ENCODE results near the gene ADGRD1.

ADGRD1 gene

DNA sequence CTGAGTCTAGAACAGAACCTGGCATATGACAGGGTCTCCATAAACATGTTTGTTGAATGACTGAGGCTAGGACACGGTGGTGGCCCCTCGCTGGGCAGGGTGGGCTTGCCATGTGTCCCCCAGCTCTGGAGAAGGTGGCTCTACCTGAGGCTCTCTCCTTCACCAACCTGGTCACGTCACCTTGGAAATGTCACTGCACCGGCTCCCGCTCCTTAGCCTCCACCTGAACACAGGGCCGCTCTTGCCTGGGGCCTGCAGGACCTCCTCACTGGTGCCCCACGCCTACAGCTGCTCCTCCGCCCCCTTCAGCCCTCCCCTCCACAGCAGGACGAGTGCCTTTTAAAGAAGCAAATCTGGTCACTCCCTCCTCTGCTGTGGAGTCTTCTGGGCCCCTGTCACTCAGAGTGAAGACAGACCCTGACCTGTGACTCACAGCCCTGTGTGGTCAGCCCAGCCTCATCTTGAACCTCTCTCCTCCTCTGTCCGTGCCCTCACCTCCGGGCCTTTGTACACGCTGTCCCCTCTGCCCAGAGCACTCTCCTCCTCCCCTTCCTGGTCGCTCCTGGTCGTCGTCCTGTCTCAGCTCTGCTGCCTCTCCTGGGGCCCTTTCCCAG lies 81.0 kb downstream of the ADGRD1 start:
- H4K20me1 ChIP-seq (ENCODE audit: insufficient read depth, low read length): no peaks in the 10 kb centered on the region
- no peaks in the 10 kb centered on the region for H3K4me1 ChIP-seq (ENCODE audit: insufficient read depth, low read length)
- H3K9ac ChIP-seq (ENCODE audit: low read depth, low read length): no peak overlapping the region
- H3K9me3 ChIP-seq (ENCODE audit: insufficient read depth, low read length, severe bottlenecking): no peaks in the 10 kb centered on the region
- DNase-seq: no peak
- H3K79me2 ChIP-seq (ENCODE audit: insufficient read depth, low read length): no peaks in the 10 kb centered on the region
- no peaks in the 10 kb centered on the region for H3K27me3 ChIP-seq (ENCODE audit: insufficient read depth, low read length, poor library complexity)
- TF ChIP-seq, protein P1, sequence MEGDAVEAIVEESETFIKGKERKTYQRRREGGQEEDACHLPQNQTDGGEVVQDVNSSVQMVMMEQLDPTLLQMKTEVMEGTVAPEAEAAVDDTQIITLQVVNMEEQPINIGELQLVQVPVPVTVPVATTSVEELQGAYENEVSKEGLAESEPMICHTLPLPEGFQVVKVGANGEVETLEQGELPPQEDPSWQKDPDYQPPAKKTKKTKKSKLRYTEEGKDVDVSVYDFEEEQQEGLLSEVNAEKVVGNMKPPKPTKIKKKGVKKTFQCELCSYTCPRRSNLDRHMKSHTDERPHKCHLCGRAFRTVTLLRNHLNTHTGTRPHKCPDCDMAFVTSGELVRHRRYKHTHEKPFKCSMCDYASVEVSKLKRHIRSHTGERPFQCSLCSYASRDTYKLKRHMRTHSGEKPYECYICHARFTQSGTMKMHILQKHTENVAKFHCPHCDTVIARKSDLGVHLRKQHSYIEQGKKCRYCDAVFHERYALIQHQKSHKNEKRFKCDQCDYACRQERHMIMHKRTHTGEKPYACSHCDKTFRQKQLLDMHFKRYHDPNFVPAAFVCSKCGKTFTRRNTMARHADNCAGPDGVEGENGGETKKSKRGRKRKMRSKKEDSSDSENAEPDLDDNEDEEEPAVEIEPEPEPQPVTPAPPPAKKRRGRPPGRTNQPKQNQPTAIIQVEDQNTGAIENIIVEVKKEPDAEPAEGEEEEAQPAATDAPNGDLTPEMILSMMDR (IDR thresholded peaks at IDR 0.05; ENCODE audit: borderline replicate concordance, extremely low read depth, low read length, poor library complexity, severe bottlenecking): no peak
- no peak for TF ChIP-seq EZH2 (IDR thresholded peaks at IDR 0.05; ENCODE audit: borderline replicate concordance, low read depth, low read length, severe bottlenecking)
- no peak overlapping the region for H3K4me3 ChIP-seq (ENCODE audit: low read depth in 1 of 2, low read length in 2 of 2)
- ATAC-seq (ENCODE audit: insufficient read depth, low read depth): no peak
- H3K36me3 ChIP-seq (ENCODE audit: insufficient read depth, low read length): no peaks in the 10 kb centered on the region
- no peak overlapping the region for H3K27ac ChIP-seq (ENCODE audit: low read length)
- H3K4me2 ChIP-seq (ENCODE audit: insufficient read depth, low read length): no peak overlapping the region
- no peak overlapping the region for H2AFZ ChIP-seq (ENCODE audit: low read depth, low read length)

DNA sequence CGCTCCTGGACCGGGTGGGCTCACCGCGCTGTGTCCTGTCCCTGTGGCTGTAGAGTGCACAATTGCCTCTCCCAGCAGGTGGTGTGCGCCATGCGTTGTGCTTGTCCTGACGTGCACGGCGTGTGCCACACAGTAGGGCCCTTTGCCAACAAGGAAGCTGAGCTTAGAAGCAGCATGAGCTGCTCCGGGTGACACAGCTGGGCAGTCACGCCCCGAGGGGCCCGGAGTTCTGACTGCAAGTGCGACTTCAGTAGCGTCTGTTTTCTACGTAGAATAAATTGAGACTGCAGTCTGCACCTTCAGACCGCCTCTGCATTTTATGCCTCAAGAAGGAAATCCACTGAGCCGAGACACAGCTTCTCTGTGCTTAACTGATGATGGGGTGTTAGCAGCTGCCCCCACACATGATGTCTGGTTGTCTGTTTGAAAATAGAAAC lies 81.6 kb downstream of the ADGRD1 start:
- Histone ChIP-seq H4K20me1 (ENCODE audit: insufficient read depth, low read length) (no peaks in the 10 kb centered on the region), H3K4me2 (ENCODE audit: insufficient read depth, low read length) (no peak overlapping the region), H3K4me1 (ENCODE audit: insufficient read depth, low read length) (no peaks in the 10 kb centered on the region), H3K27ac (ENCODE audit: low read length) (no peak overlapping the region), H2AFZ (ENCODE audit: low read depth, low read length) (no peak overlapping the region), H3K27me3 (ENCODE audit: insufficient read depth, low read length, poor library complexity) (no peaks in the 10 kb centered on the region), H3K9ac (ENCODE audit: low read depth, low read length) (no peak overlapping the region), H3K79me2 (ENCODE audit: insufficient read depth, low read length) (no peaks in the 10 kb centered on the region), H3K9me3 (ENCODE audit: insufficient read depth, low read length, severe bottlenecking) (no peaks in the 10 kb centered on the region), H3K36me3 (ENCODE audit: insufficient read depth, low read length) (no peaks in the 10 kb centered on the region), H3K4me3 (ENCODE audit: low read depth in 1 of 2, low read length in 2 of 2) (no peak overlapping the region)
- no peak for DNase-seq
- TF ChIP-seq, protein P1 (IDR thresholded peaks at IDR 0.05; ENCODE audit: borderline replicate concordance, extremely low read depth, low read length, poor library complexity, severe bottlenecking): no peak
- no peak for ATAC-seq (ENCODE audit: insufficient read depth, low read depth)

DNA sequence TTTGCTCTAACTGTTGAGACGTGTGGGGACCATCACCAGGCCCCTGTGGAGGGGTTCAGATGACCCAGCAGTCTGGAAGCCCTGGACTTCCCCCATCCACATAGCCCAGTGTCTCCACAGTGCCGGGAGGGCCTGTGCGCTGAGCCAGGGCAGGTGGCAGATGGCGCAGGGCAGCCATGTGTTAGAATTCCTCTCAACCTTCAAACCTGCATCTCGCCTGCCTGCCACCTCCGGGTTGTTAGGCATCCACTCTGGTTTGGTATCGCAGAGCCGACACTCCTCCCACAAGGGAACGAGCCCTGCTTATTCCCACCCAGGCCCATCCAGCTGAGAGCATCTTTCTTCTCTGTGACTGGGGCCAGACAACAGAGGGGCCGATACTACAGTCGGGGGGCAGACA lies 84.5 kb downstream of the ADGRD1 start:
- no peaks in the 10 kb centered on the region for H4K20me1 ChIP-seq (ENCODE audit: insufficient read depth, low read length)
- no peak for TF ChIP-seq EZH2 (IDR thresholded peaks at IDR 0.05; ENCODE audit: borderline replicate concordance, low read depth, low read length, severe bottlenecking)
- H3K4me2 ChIP-seq (ENCODE audit: insufficient read depth, low read length): no peak overlapping the region
- no peak overlapping the region for H3K9ac ChIP-seq (ENCODE audit: low read depth, low read length)
- H3K27me3 ChIP-seq (ENCODE audit: insufficient read depth, low read length, poor library complexity): no peaks in the 10 kb centered on the region
- H3K9me3 ChIP-seq (ENCODE audit: insufficient read depth, low read length, severe bottlenecking): no peaks in the 10 kb centered on the region
- H3K79me2 ChIP-seq (ENCODE audit: insufficient read depth, low read length): no peaks in the 10 kb centered on the region
- ATAC-seq (ENCODE audit: insufficient read depth, low read depth) (no peak), DNase-seq (no peak)
- no peak overlapping the region for H3K4me3 ChIP-seq (ENCODE audit: low read depth in 1 of 2, low read length in 2 of 2)
- no peaks in the 10 kb centered on the region for H3K4me1 ChIP-seq (ENCODE audit: insufficient read depth, low read length)
- H3K36me3 ChIP-seq (ENCODE audit: insufficient read depth, low read length): no peaks in the 10 kb centered on the region
- no peak overlapping the region for H3K27ac ChIP-seq (ENCODE audit: low read length)
- no peak overlapping the region for H2AFZ ChIP-seq (ENCODE audit: low read depth, low read length)

DNA sequence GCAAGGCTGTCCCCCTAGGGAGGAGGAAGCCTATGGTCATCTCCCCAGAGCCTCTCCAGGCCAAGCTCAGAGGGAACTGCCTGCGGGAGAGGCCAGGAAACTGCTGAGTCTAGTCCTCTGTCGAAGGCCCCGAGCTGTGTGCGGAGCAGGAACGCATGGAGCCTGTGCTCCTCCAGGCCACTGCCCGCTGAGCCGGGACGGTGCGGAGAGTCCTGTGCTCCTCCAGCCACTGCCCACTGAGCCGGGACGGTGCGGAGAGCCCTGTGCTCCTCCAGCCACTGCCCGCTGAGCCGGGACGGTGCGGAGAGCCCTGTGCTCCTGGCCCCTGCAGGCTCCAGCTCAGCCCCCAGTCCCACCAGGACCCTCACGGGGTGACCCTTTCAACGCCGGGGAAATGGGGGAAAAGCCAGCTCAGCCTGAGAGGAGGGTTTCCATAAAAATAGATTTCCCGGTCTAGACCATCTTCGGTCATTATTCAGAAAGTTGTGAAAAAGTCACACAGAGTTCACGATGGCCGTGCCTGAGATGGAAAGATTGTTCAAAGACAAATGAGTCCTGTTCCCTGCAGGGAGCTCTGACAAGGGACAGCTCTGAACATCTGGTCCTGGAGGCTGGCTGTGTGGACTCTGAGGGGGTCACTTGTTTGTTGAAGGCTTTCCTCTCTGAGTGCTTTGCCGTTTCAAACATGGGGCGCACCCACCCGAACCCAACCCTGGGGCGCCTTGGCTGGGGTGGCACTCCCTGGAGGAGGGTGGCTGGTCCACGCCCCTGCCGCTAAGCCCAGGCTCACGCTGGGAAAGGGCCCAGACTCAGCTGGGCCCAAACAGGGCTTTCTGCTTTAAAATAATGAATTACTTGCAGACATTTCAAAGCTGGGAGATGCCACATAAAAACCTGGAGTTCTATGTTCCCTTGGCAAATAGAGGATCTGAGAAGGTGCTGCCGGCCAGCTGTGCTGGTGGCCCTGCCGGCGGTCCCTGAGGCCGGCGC lies 85.5 kb downstream of the ADGRD1 start:
- no peaks in the 10 kb centered on the region for H3K36me3 ChIP-seq (ENCODE audit: insufficient read depth, low read length)
- H3K4me2 ChIP-seq (ENCODE audit: insufficient read depth, low read length): no peak overlapping the region
- no peaks in the 10 kb centered on the region for H3K4me1 ChIP-seq (ENCODE audit: insufficient read depth, low read length)
- no peak overlapping the region for H3K27ac ChIP-seq (ENCODE audit: low read length)
- H2AFZ ChIP-seq (ENCODE audit: low read depth, low read length): no peak overlapping the region
- H3K27me3 ChIP-seq (ENCODE audit: insufficient read depth, low read length, poor library complexity): no peaks in the 10 kb centered on the region
- H3K4me3 ChIP-seq (ENCODE audit: low read depth in 1 of 2, low read length in 2 of 2): no peak overlapping the region
- ATAC-seq (ENCODE audit: insufficient read depth, low read depth) (no peak), DNase-seq (no peak)
- no peaks in the 10 kb centered on the region for H3K79me2 ChIP-seq (ENCODE audit: insufficient read depth, low read length)
- no peaks in the 10 kb centered on the region for H4K20me1 ChIP-seq (ENCODE audit: insufficient read depth, low read length)
- TF ChIP-seq, protein P1 (IDR thresholded peaks at IDR 0.05; ENCODE audit: borderline replicate concordance, extremely low read depth, low read length, poor library complexity, severe bottlenecking): no peak
- TF ChIP-seq EZH2 (IDR thresholded peaks at IDR 0.05; ENCODE audit: borderline replicate concordance, low read depth, low read length, severe bottlenecking): no peak
- H3K9me3 ChIP-seq (ENCODE audit: insufficient read depth, low read length, severe bottlenecking): no peaks in the 10 kb centered on the region
- no peak overlapping the region for H3K9ac ChIP-seq (ENCODE audit: low read depth, low read length)

Measured in DND-41 (cell line).